ENCODE data around the gene SLC49A3. TPM values are rescaled to one million over a fixed set of nuclear protein-coding genes. Genes with fewer than 3 reads are reported as not detected.
A peak's percentile ranks its signal among the peaks of the same experiment; 100 is the strongest.
"Not testable (repeated sequence)": the region's sequence is repeated elsewhere in the genome, so short reads cannot be mapped to it uniquely, and the experiment has no call there.

SLC49A3 gene
- total RNA-seq (1 to 10 TPM in 1 of 2 experiments, under 1 TPM in 1; 0.80 to 1.1 TPM), polyA plus RNA-seq (0.52 TPM)

- POLR2A ChIA-PET, result no interaction called here
- DNase-seq, result no peak
- Histone ChIP-seq H3K9me3 (ENCODE audit: low read length) (no peaks in the 10 kb centered on the region), H3K4me1 (ENCODE audit: insufficient read depth, low read length) (no peaks in the 10 kb centered on the region), H3K36me3 (ENCODE audit: insufficient read depth, low read length) (no peaks in the 10 kb centered on the region), H3K27ac (ENCODE audit: low read depth, low read length) (peak within 1 kb of the TSS; percentile 59), H3K27me3 (ENCODE audit: insufficient read depth, low read length, poor library complexity, severe bottlenecking) (no peaks in the 10 kb centered on the region), H3K4me3 (ENCODE audit: low read length) (no peak within 1 kb of the TSS)
- H3K27ac Mint-ChIP-seq, result peak within 1 kb of the TSS in 1 of 8 donors; percentile 77
- peaks cover 0 to 9% (median 3%) of the 10 kb centered on the region in 3 donors for H3K4me1 Mint-ChIP-seq
- H3K36me3 Mint-ChIP-seq, result no peaks in the 10 kb centered on the region
- H3K27me3 Mint-ChIP-seq, result peaks cover 8 to 15% of the 10 kb centered on the region in 2 donors
- H3K4me3 Mint-ChIP-seq, result peak within 1 kb of the TSS in 5 of 7 donors; percentile 15 to 65 (median 28)
- CTCF ChIA-PET, result no interaction called here
- no peaks in the 10 kb centered on the region for H3K9me3 Mint-ChIP-seq
Observed at GRCh38 chr4:688854-689681, at the start of gene SLC49A3. Gene SLC49A3 (minus strand): TSS chr4:689151. CDS start chr4:689127, 24 bp downstream.

DNA sequence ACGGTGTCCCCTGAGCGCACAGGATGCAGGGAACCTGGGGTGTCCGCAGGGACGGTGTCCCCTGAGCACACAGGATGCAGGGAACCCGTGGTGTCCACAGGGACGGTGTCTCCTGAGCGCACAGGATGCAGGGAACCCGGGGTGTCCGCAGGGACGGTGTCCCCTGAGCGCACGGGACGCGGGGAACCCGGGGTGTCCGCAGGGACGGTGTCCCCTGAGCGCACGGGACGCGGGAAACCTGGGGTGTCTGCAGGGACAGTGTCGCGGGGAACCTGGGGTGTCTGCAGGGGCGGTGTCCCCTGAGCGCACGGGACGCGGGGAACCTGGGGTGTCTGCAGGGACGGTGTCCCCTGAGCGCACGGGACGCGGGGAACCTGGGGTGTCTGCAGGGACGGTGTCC, 47.6 kb upstream of the SLC49A3 start:
- peaks cover 0 to 58% (median 8%) of the 10 kb centered on the region in 3 donors for H3K36me3 Mint-ChIP-seq
- POLR2A ChIA-PET; H3K4me1 ChIP-seq (ENCODE audit: insufficient read depth, low read length); H3K27ac Mint-ChIP-seq; H3K9me3 Mint-ChIP-seq; H3K4me3 Mint-ChIP-seq; H3K27me3 Mint-ChIP-seq; H3K9me3 ChIP-seq (ENCODE audit: low read length); H3K27ac ChIP-seq (ENCODE audit: low read depth, low read length); CTCF ChIA-PET; H3K4me1 Mint-ChIP-seq; DNase-seq; H3K4me3 ChIP-seq (ENCODE audit: low read length); H3K27me3 ChIP-seq (ENCODE audit: insufficient read depth, low read length, poor library complexity, severe bottlenecking): not testable (repeated sequence)
- H3K36me3 ChIP-seq (ENCODE audit: insufficient read depth, low read length), result peaks cover 23% of the 10 kb centered on the region

- peaks cover 0 to 56% (median 8%) of the 10 kb centered on the region in 3 donors for H3K36me3 Mint-ChIP-seq
- H3K27ac Mint-ChIP-seq, result peak overlapping the region in 1 of 8 donors; percentile 50
- CTCF ChIA-PET, result no interaction called here
Observed at GRCh38 chr4:735583-735982, 46.6 kb upstream of the SLC49A3 start.

GRCh38 chr4:734951-735350, 46.0 kb upstream of the SLC49A3 start:
- Mint-ChIP-seq H3K36me3 (peaks cover 0 to 56% (median 8%) of the 10 kb centered on the region in 3 donors), H3K4me1 (peaks cover 0 to 2% (median 0%) of the 10 kb centered on the region in 3 donors), H3K27ac (no peak overlapping the region), H3K9me3 (no peaks in the 10 kb centered on the region), H3K27me3 (peaks cover 0 to 2% of the 10 kb centered on the region in 2 donors), H3K4me3 (no peak overlapping the region)
- peaks cover 23% of the 10 kb centered on the region for H3K36me3 ChIP-seq (ENCODE audit: insufficient read depth, low read length)
- no peak for DNase-seq
- no peaks in the 10 kb centered on the region for H3K27me3 ChIP-seq (ENCODE audit: insufficient read depth, low read length, poor library complexity, severe bottlenecking)
- no peak overlapping the region for H3K4me3 ChIP-seq (ENCODE audit: low read length)
- no peaks in the 10 kb centered on the region for H3K4me1 ChIP-seq (ENCODE audit: insufficient read depth, low read length)
- ChIA-PET POLR2A (no interaction called here), CTCF (no interaction called here)
- no peak overlapping the region for H3K27ac ChIP-seq (ENCODE audit: low read depth, low read length)
- H3K9me3 ChIP-seq (ENCODE audit: low read length), result no peaks in the 10 kb centered on the region

More at GRCh38 chr4:735583-735982, 46.6 kb upstream of the SLC49A3 start:
- H3K4me1 ChIP-seq (ENCODE audit: insufficient read depth, low read length), result no peaks in the 10 kb centered on the region
- POLR2A ChIA-PET, result no interaction called here
- peaks cover 0 to 2% (median 0%) of the 10 kb centered on the region in 3 donors for H3K4me1 Mint-ChIP-seq
- H3K4me3 Mint-ChIP-seq, result no peak overlapping the region
- peaks cover 0 to 2% of the 10 kb centered on the region in 2 donors for H3K27me3 Mint-ChIP-seq
- peaks cover 23% of the 10 kb centered on the region for H3K36me3 ChIP-seq (ENCODE audit: insufficient read depth, low read length)
- no peaks in the 10 kb centered on the region for H3K27me3 ChIP-seq (ENCODE audit: insufficient read depth, low read length, poor library complexity, severe bottlenecking)
- no peaks in the 10 kb centered on the region for H3K9me3 ChIP-seq (ENCODE audit: low read length)
- no peak overlapping the region for H3K4me3 ChIP-seq (ENCODE audit: low read length)
- DNase-seq, result no peak
- no peaks in the 10 kb centered on the region for H3K9me3 Mint-ChIP-seq
- no peak overlapping the region for H3K27ac ChIP-seq (ENCODE audit: low read depth, low read length)

DNA sequence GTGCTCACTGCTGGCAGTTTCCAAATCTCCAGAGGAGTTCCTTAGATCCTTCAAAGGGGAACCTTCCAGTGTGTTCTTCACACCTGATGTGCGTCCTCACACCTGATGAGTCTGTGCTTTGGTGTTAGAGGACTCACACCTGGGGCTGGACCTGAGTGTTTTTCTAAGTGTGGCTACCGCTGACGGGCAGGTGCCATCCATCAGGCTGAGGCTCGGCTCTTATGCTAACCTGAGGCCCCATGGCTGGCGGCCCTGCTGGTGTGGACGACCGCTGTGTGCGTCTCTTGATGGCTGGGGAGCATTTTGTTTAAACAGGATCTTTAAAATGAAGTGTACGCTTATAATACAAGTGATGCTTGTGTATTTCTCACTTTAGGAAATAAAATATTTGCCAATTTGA, 45.1 kb upstream of the SLC49A3 start:
- peaks cover 0 to 4% (median 4%) of the 10 kb centered on the region in 3 donors for H3K4me1 Mint-ChIP-seq
- ChIA-PET CTCF (interaction anchor here (0.8 kb wide), 1 partner anchor 8 kb away, joined by 4 read pairs; no protein-coding TSS in a partner anchor), POLR2A (no interaction called here)
- H3K36me3 ChIP-seq (ENCODE audit: insufficient read depth, low read length), result peaks cover 23% of the 10 kb centered on the region
- H3K4me1 ChIP-seq (ENCODE audit: insufficient read depth, low read length), result no peaks in the 10 kb centered on the region
- peak overlapping the region in 2 of 8 donors; percentile 26 to 29 for H3K27ac Mint-ChIP-seq
- no peak overlapping the region for H3K4me3 Mint-ChIP-seq
- H3K27me3 ChIP-seq (ENCODE audit: insufficient read depth, low read length, poor library complexity, severe bottlenecking), result no peaks in the 10 kb centered on the region
- H3K9me3 Mint-ChIP-seq, result no peaks in the 10 kb centered on the region
- peaks cover 0 to 56% (median 8%) of the 10 kb centered on the region in 3 donors for H3K36me3 Mint-ChIP-seq
- no peak overlapping the region for H3K4me3 ChIP-seq (ENCODE audit: low read length)
- H3K27ac ChIP-seq (ENCODE audit: low read depth, low read length), result no peak overlapping the region
- no peaks in the 10 kb centered on the region for H3K9me3 ChIP-seq (ENCODE audit: low read length)
- no peak for DNase-seq
- peaks cover 0 to 2% of the 10 kb centered on the region in 2 donors for H3K27me3 Mint-ChIP-seq

- Mint-ChIP-seq H3K4me3 (no peak overlapping the region), H3K9me3 (no peaks in the 10 kb centered on the region), H3K36me3 (peaks cover 0 to 54% (median 8%) of the 10 kb centered on the region in 3 donors), H3K27me3 (peaks cover 0 to 2% of the 10 kb centered on the region in 2 donors), H3K27ac (no peak overlapping the region), H3K4me1 (peaks cover 0 to 4% (median 4%) of the 10 kb centered on the region in 3 donors)
- POLR2A ChIA-PET, result no interaction called here
- Histone ChIP-seq H3K9me3 (ENCODE audit: low read length) (no peaks in the 10 kb centered on the region), H3K36me3 (ENCODE audit: insufficient read depth, low read length) (peaks cover 23% of the 10 kb centered on the region), H3K4me3 (ENCODE audit: low read length) (no peak overlapping the region), H3K27ac (ENCODE audit: low read depth, low read length) (no peak overlapping the region), H3K27me3 (ENCODE audit: insufficient read depth, low read length, poor library complexity, severe bottlenecking) (no peaks in the 10 kb centered on the region), H3K4me1 (ENCODE audit: insufficient read depth, low read length) (no peaks in the 10 kb centered on the region)
- DNase-seq, result no peak
- CTCF ChIA-PET, result interaction anchor here (0.8 kb wide), 1 partner anchor 9 kb away, joined by 4 read pairs; no protein-coding TSS in a partner anchor
Observed at GRCh38 chr4:733631-733980, 44.7 kb upstream of the SLC49A3 start.

DNA sequence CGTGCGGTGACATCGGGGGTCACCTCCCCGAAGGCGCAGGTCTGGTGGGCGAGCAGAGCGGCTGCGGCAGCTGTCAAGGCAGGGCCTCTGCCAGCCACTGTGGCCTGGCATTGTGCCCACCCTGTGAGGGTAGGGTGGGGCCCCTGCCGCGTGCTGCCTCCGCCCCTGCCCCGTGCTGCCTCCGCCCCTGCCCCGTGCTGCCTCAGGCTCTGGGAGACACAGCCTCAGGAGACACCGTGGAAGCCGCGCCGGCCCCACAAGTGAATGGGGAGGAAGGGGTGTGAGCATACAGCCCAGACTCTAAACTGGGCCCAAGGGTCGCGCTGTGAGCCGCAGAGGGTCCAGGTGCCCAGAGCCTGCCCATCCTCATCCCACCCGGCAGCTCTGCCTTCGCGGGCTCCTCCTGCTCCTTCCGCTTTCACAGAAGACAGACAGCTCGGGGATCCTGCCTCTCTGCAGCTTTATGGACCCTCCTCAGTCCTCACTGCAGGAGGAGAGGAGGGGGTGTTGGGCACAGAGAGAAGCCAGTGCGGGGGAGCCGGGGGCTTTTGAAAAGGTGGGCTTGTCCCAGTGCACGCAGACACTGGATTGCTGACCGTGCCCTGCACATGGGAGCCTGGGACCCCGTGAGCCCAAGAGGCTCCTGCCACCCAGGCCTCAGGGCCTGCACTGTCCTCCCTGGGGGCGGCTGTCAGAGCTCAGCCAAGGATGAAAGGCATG, 44.1 kb upstream of the SLC49A3 start:
- Histone ChIP-seq H3K9me3 (ENCODE audit: low read length) (no peaks in the 10 kb centered on the region), H3K4me1 (ENCODE audit: insufficient read depth, low read length) (no peaks in the 10 kb centered on the region), H3K36me3 (ENCODE audit: insufficient read depth, low read length) (peaks cover 23% of the 10 kb centered on the region), H3K27me3 (ENCODE audit: insufficient read depth, low read length, poor library complexity, severe bottlenecking) (no peaks in the 10 kb centered on the region), H3K4me3 (ENCODE audit: low read length) (no peak overlapping the region), H3K27ac (ENCODE audit: low read depth, low read length) (no peak overlapping the region)
- Mint-ChIP-seq H3K4me3 (no peak overlapping the region), H3K4me1 (peaks cover 0 to 4% (median 4%) of the 10 kb centered on the region in 3 donors), H3K9me3 (no peaks in the 10 kb centered on the region), H3K27ac (no peak overlapping the region), H3K27me3 (peaks cover 0 to 2% of the 10 kb centered on the region in 2 donors), H3K36me3 (peaks cover 0 to 51% (median 8%) of the 10 kb centered on the region in 3 donors)
- CTCF ChIA-PET, result interaction anchor here (0.8 to 1.2 kb wide), 2 partner anchors 9 to 10 kb away, joined by 4 read pairs; no protein-coding TSS in a partner anchor
- POLR2A ChIA-PET, result no interaction called here
- DNase-seq, result no peak

DNA sequence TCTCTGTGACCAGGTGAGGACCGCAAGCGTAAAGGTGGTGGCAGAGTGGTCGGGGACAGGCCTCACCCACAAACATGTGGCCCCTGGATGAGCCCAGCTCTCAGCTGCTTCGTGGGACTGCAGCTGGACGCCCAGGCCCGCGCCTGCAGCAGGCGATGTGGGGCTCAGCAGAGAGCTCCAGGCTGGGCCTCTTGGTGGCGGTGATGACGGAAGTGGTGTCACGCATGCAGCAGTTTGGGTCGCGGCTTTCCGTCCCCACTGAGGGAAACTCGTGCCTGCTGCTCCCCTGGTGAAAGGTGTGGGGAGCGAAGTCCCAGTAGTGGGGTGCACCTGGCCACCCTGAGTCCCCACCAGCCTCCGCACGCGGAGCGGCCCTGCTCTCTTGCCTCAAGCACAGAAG, 43.5 kb upstream of the SLC49A3 start:
- Histone ChIP-seq H3K36me3 (ENCODE audit: insufficient read depth, low read length) (peaks cover 17% of the 10 kb centered on the region), H3K27me3 (ENCODE audit: insufficient read depth, low read length, poor library complexity, severe bottlenecking) (no peaks in the 10 kb centered on the region), H3K27ac (ENCODE audit: low read depth, low read length) (no peak overlapping the region), H3K4me1 (ENCODE audit: insufficient read depth, low read length) (no peaks in the 10 kb centered on the region), H3K9me3 (ENCODE audit: low read length) (no peaks in the 10 kb centered on the region), H3K4me3 (ENCODE audit: low read length) (no peak overlapping the region)
- no peak overlapping the region for H3K27ac Mint-ChIP-seq
- ChIA-PET POLR2A (no interaction called here), CTCF (interaction anchor here (1.2 kb wide), 1 partner anchor 10 kb away, joined by 4 read pairs; no protein-coding TSS in a partner anchor)
- peaks cover 0 to 49% (median 6%) of the 10 kb centered on the region in 3 donors for H3K36me3 Mint-ChIP-seq
- H3K27me3 Mint-ChIP-seq, result peaks cover 0 to 2% of the 10 kb centered on the region in 2 donors
- H3K4me1 Mint-ChIP-seq, result peaks cover 2 to 7% (median 4%) of the 10 kb centered on the region in 3 donors
- no peak overlapping the region for H3K4me3 Mint-ChIP-seq
- DNase-seq, result no peak
- H3K9me3 Mint-ChIP-seq, result no peaks in the 10 kb centered on the region
